Globus pallidus (tissue), 1 donor: Measurements from ENCODE around the gene SLC25A13.
"Not testable (repeated sequence)": the region's sequence is repeated elsewhere in the genome, so short reads cannot be mapped to it uniquely, and the experiment has no call there.

ENCODE experiments used
- DNase-seq: peaks from one replicate; pipeline ENCODE4 v3.0.0-alpha.2; 2015; ENCODE audit warnings: low spot score

SLC25A13 gene

DNA sequence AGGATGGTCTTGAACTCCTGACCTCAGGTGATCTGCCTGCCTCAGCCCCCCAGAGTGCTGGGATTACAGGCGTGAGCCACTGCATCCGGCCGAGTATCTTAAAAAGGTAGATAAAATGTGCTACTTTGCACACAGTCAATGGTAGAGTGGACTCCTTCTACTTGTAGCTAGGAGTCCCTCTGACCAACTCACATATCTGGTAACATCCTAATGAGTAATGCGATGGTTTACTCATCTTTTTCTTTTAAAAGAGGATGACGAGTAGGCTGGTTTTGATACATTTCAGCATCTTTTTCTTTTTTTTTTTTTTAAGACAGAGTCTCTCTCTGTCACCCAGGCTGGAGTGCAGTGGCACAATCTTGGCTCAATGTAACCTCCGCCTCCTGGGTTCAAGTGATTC is 167.4 kb downstream of the SLC25A13 start:
- not testable (repeated sequence) for DNase-seq

DNA sequence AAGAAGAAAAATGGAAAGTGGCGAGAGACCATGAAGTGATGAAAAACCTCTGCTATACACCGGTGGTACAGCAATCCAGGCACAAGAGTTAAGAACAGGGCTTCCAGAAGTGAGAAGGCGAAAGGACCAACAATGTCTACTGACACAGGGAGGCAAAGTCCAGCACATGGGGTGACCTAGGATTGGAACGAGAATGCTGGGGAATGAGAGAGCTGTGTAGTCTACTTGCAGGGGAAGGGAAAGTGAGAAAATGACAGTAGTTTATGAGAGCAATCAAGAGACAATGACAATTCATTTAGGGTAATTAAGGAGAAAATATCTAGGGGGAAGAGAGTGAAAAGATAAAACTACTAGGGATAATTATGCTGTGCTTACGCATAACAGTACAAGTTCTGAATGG is 169.2 kb downstream of the SLC25A13 start:
- DNase-seq = no peak

DNA sequence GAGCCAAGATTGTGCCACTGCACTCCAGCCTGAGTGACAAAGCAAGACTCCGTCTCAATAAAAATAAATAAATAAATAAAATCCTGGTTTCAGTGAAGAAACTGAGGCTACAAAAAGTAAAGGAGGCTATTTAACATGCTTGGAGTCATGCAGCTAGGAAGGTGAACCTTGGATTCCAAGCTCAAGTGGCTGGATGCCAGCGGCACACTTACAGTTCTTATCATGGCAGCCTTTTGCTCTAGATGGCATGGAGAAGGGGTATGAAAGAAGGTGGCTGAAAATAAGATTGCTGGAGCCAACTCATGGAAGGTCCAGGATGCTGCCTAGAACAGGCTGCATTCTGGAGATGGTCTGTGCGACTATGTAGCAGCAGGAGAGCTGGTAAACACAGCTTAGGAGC is 170.0 kb downstream of the SLC25A13 start:
- no peak for DNase-seq

DNA sequence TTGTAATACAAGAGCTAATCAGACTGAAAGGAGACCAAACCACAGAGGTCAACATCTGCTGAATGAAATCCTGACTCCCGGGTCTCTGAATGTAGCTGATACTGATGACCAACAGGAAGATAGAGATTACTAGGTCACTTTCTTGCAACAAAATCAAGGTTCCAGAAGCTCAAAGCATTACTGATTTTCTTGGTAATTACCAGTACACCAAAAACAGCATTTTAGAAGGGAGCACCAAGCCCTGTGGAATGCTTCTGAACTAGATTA is 177.7 kb downstream of the SLC25A13 start:
- DNase-seq = no peak

DNA sequence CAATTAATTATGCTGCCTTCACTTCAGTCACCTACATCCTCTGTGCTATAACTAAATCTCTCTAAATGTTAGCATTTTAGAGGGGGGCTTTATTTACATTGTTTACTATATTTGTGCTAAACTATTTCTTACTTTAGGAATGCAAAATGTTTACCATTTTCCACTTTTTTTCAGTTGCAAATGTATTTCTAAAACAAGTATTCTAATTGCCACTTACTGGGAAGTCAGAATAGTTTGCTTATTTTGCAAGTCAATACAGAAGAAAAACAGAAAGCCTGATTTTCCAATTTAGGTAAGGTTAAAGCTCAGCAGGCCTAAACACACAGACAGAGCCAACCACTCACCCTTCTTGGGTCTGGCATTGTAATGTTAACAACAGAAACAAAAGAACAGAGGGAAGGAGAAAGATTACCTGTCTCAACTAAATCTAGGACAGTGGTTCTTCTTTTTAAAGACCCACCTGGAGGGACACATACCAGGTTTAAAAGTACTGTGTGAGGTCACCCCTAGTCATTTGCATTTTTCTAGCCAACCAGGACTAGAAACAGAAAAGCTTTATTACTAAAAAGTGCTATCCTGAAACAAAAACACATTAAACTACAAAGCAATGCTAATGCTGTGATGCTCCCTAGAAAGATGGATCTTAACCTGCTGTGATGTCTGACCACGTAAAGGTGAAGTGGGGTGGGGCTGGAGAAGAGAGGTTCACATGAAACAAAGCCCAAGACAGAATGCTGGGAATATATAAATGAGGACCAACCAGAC is 178.2 kb downstream of the SLC25A13 start:
- DNase-seq = no peak

DNA sequence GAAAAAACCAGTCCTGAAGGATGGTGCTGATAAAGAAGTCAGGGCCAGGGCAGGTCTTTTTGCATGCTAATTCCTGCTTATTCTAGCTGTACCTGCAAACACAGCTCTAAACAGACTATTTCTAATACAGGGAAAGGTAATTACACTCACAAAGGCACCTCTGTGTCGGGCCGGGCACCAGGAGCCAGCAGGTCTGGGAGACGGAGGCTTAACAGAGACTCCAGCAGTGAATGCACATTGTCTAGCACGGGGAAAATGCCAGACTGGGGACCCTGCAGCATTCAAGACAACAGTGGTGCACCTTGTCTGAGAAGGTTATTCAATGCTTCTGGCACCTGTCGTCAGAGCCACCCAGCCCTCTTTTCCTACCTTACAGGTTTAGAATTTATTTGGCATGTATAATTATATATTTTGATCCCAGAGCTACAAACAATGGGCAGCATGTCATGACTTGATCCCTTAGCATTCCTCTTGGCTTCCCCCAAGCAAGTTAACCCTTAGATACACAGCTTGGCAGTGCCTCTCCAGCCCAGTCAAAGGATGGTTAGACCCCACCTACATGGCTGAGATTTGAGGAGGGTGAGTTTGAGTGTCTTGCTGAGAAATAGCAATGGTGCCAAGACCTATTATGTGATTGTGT is 185.2 kb downstream of the SLC25A13 start:
- no peak for DNase-seq

DNA sequence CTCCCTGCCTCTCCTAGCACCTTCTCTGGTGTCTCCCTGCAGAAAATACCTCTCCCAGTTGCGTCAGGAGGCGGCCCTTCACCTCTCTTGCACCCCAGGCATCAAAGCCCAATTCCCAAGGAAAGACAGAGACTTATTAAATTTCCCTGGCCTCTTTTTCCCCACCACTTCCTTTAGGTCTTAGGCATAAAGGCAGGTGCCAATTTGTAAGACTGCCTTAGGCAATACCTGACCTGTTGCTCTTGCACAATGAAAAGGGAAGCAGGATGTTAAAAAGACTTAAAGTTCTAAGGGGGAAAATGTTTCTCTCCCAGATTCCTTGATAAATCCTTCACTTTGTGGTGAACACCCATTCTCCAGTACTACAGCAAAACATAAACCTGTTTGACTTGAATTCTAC is 186.7 kb downstream of the SLC25A13 start:
- DNase-seq = no peak

DNA sequence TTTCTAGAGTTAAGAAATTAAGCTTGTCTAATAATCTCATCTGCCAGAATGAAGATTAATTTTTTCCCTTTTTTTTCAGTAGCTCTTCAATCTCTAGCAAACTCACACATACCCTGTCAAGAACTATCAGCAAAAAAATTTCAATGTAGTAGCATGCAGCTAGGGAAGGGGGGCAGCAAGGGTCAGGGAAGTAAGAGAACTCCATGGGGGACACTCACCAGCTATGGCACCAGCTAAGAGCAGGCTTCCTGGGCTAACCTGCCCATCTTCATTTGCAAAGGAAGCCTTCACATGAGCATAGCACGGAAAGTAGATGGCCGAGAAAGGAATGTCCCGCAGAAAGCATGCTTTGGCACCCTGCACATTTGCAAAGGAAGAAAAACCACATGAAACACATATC is 190.4 kb downstream of the SLC25A13 start:
- DNase-seq = peak; percentile 16

DNA sequence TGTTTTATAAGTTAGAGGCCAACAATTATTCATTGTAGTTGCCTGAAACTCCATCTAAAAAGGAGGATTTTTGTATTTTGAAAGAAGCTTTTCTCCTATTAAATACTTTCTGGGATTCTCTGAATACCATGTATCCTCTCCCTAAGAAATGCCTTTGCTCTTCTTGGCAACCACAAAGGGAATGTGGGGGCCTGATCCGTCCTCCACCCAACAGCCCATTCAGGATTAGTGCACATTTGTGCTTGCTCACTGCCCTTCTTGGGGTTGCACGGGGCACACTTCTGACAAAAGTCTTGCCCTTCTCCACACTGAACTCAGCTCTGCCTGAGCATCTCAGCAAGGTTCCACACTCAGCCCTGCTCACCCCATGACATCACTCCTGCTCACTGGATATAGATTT is 194.2 kb downstream of the SLC25A13 start:
- DNase-seq = no peak

DNA sequence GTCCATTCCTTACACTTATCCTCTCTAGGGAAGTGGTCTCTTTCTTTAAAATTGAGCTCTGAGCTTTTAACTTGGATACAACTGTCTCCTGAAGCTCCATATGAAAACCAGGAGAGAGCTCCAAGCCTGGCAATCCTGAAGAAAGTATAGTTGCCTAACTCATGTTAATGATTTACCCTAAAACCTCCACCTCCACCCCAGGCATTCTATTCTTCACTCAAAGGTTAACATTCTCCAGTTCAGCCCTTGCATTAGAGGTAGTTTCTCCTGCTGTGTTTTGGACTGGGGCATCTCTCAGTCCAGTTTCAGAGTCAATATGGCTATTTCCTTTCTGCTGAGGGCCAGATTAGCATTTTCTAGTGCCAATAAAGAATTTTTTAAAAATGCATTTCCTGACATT is 195.5 kb downstream of the SLC25A13 start:
- DNase-seq = no peak

DNA sequence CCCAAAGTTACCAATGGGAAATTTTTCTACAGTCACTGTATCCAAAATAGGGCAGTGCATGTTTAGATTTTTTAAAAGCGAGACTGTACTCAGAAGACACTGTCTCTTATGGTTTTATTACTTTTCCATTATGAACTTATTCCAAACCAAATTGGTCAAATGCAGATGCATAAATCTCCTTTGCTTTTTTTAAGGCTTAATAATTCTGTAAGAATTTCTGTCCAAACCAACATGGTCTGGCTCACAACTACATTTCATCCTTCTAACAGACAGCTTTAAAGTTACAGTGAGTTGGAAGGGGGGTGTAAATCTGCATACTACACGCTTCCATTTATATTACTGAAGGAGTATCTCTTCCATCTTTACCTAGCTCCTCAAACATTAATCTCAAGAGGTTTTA is 199.2 kb downstream of the SLC25A13 start:
- no peak for DNase-seq

DNA sequence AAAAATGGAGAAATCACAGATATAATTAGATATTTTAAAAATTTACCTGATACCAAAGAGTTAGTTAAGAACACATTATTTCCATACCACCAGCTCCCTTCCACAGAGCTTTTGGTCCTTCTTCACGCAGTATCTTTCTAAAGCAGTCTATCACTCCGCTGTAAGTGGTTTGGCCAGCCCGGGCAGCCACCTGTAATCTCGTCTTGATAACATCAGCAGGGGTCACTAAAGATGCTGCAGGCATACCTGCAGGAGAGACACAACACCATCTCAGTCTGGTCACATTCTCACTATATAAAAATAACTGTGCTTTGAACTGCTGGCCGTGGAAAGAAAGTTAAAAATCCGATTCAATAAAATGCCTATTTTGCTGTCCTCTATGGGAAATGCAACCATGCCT is 200.1 kb downstream of the SLC25A13 start:
- DNase-seq = no peak

DNA sequence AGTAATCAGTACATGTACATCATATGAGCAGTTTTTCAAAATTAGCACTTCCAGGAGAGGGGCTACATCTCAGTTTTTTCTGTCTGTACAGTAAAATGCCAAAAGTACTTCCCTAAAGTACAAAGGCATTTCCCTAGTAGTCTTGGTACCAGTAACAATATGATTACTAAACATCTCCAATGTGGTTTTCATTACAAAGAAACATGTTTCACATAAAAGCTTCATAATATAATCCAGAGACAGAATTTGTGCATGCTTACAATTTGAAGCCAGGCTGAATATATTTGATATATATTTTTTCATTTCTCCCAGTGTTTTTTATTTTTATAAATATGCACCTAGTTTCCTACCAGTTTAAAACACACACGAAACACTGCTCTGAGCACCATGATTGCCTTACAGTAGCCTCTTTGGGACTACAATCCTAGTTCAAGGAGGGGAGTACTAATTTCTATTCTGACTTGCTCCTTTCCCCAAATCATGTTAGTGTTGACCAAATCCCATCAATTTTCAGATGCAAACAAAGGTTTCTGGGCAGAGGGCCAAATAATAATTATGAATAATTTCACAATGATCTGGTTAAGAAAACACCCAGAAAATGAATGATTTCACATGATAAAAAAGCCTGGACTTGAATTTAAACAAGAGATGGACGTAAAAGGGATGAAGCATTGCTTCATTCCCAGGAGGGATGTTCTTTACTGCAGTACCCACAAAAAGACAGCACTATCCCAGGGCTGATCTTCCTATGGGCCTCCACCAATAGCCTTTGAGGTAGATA is 201.3 kb downstream of the SLC25A13 start:
- no peak for DNase-seq

DNA sequence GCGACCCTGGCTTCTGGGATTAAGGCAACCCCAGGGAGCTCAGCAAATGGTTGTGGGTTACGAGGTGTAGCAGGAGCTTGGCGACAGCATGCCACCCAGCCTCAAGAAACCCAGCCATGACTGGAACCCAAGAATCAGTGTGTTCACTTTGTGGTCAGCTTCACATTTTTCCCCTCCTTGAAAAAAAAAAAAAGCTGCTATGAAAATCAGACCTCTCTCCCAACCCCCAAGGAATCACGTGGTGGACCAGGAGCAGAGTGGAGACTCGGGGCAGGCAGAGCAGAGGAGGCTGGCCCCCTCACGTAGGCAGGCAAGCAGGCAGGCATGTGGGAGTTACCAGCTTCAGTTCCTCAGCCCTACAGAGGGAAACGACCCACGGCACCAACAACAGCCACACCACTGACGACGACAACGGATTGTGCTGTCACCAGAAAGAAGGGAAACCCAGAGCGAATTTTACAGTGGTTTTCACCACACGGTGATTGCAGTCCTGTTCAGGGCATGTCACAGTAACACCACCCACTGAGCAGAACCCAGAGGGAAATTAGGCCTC is 203.4 kb downstream of the SLC25A13 start:
- no peak for DNase-seq

DNA sequence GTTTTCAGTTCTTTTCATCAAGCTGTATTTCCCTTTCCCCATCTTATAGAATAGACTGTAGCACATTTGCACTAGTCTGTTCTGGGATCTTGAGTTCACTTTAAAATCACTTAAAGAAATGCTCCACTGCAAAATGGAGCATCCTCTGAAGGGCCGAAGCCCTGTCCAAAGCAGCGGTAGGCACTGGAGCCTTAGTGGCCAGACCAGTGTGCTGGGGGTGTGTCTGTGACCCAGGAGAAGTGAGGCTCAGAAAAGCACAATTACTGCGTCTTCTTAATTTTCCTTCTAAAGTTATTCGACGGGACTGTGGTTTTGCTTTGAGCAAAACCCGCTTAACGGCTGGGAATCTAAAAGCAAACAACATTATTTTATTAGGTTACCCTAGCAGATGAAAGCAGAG is 205.7 kb downstream of the SLC25A13 start:
- no peak for DNase-seq

DNA sequence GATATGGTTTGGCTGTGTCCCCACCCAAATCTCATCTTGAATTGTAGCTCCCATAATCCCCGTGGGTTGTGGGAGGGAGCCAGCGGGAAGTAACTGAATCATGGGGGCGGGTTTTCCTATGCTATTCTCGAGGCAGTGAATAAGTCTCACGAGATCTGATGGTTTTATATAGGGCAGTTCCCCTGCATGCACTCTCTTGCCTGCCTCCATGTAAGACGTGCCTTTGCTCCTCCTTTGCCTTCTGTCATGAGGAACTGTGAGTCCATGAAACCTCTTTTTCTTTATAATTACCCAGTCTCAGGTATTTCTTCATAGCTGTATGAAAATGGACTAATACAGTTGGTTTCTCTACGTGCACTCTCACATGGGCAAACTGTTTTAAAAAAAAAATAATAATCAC is 207.7 kb downstream of the SLC25A13 start:
- DNase-seq = no peak

DNA sequence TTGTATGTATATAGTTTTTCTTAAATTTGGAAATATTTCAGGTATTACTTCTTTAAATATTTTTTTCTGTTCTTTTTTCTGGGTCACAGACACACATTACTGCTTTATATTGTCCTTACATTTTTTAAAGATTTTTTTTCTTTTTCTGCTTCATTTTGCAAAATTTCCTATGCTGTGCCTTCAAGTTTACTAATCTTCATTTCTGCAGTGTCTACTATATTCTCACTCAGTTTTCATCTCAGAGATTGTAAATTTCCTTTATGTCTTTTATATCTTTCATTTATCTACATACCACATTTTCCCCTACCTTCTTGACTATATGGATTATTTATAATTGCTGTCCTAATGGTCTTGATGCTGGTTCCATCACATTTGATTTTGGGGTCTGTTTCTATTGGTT is 210.5 kb downstream of the SLC25A13 start:
- no peak for DNase-seq

DNA sequence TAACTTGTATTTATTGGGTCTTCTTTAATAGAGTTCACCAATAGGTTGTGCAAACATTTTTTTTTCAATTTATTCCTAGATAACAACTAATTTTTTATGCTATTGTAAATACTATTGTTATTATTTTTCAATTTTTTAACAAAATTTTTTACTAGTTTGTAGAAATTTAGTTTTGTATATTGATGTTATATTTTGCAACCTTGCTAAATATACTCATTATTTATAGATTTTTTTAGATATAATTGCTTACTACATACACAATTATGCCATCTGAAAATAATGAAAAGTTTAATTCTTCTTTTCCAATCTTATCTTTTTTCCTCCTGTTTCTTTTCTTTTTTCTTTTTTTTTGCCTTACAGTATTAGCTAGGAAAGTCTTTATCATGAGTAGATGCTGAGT is 216.9 kb downstream of the SLC25A13 start:
- DNase-seq = no peak

DNA sequence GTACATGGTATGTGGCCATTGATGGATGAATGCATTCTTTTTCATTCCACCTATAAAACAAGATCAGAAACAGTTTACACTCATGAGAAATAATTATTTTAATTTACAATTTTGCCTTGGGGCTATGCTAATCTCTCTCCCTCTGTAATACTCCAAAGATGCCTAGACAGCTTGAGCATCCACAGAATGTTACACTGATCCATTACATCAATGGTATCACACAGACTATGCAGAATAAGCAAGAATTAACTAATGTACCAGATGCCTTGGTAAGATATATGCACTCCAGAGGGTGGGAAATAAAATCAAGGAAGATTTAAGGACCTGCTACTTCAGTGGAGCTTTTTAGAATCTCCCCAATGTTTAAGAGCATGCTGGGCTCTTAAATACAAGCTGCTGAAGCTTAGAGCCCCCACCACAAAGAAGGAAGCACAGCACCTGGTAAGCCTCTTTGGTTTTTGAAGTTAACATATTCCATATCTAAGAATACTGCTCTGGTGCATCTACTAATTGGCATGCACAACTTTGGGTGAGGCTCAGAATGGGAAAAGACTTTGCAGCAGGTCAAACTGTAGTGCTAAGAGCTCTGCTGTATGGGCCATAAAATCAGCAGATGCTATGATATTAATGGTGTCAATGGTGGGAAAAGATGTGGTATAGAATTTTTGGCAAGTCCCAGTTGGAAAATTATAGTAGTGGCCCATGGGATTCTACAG is 219.6 kb downstream of the SLC25A13 start:
- no peak for DNase-seq

DNA sequence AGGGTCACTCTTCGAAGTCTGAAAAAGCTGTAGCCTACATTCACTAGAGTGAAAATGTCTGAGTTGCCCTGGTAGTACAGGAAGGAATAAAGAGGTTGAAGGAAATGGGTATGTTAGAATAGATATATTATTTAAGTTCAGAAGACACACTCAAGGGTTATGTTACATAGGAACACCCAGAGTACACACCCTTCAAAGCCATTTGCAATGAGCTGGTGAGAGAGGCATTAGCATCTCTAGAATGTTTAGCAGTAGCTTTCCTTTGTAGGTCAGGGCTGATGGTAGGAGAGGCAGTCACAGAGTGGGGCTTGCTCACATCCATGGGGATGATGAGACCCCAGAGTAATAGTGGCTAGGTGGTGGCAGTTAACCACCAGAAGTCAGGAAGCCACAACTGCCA is 221.2 kb downstream of the SLC25A13 start:
- no peak for DNase-seq

DNA sequence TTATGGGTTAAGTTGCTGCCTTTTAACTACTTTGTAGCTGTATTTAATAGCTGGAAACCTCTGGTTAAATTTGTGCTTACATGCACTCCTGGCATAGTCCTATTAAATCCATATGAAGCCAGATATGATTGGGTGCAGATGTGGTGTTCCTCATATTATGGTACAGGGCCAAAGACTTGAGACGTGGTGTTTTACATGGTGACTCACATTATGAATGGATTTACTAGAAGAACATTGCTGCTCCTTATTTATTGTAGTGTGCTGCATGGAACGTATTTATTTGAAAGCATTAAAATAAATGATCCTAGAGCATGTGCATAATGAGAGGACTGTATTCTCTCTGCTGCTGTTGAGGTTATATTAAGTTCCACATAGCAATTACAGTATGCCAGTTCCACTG is 224.1 kb downstream of the SLC25A13 start:
- no peak for DNase-seq

DNA sequence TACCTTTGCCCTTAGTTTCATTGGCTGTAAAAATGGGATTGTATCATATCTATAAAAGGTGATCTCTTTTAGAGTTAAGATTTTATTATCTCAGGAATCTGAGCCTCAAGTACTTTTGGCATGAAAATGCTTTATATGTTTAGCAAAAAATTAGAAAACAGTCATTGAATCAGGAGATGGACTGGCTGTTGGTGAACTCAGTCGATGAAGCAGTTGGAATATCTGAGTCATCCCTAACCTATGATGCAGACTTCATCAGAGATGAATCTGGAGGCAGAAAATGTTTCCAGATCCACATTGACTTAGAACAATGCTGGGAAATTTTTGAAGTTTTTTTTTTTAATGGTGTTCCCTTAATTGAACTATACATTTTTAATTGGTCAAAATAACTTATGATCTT is 228.5 kb downstream of the SLC25A13 start:
- DNase-seq = no peak

DNA sequence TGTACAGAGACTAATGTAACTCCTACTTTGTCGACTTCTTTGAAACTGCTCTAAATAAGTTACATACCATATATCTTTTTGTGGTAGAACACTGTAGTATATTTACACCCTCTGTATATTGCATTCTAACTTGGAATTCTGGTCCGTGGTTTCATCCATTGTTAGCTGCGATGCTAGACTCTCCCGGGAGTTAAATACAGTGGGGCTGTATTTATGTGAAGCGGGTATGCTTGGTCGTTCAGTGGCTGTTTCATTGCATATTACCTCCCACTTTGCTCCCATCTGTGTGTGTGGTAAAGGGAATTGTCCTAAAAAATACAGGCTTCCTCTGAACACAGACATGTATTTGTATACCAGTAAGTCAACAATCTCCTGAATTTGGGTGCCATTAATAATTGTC is 231.1 kb downstream of the SLC25A13 start:
- DNase-seq = no peak
